ENCODE results near the gene DIPK1C. TPM values are rescaled to one million over a fixed set of nuclear protein-coding genes. Genes with fewer than 3 reads are reported as not detected.

Gene DIPK1C
- polyA plus RNA-seq, 2 of the 4 experiments (the other 2 are of a cell fraction) = not detected

DNA sequence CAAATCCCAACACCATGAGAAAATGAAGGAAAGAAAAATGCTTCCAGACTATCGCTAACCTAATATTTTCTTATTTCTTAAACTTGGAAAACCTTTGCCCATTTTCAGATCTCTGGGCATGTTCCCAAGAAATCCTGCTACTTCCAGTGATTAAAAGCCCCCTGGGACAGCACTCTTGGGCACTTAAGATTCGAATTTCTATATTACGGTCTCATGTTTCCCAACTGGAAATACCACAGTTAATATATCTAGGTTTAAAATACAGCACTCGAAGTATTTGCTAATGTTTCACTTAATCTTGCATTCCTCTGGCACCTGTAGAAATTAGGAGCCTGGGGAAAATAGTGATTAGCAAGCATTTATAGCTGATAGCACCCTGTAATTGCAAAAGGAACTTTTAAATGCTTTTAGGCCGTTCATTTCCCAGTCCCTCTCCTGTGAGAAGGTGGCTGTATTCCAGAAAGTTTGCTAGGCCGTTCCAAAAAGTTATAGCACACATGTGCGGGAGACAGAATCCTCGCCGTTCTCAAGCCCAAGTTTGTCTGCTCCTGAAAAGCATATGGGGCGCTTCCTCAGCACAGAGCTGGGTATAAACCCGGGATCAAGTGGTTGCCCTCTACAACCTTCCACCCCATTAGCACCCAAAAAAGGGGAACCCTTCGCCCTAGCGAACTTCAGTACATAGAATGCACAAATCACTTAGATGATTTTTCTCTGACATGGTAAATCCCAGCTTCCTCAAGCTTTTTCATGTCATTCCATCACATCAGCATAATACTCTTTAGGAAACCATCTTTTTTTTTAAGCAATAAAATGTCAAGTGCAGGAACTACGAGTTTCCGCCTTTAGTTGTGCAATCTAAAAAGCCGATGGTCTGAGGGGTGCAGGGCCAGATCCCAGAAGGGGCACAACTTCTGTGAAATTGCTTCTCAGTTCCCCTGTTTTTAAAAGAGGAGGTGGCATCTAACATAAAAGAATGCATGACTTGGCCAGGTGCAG is 60.6 kb downstream of the DIPK1C start:
- no peak for DNase-seq (ENCODE audit: low read depth in 1 of 2, low spot score in 1 of 2)
- POLR2A ChIA-PET = no interaction called here

DNA sequence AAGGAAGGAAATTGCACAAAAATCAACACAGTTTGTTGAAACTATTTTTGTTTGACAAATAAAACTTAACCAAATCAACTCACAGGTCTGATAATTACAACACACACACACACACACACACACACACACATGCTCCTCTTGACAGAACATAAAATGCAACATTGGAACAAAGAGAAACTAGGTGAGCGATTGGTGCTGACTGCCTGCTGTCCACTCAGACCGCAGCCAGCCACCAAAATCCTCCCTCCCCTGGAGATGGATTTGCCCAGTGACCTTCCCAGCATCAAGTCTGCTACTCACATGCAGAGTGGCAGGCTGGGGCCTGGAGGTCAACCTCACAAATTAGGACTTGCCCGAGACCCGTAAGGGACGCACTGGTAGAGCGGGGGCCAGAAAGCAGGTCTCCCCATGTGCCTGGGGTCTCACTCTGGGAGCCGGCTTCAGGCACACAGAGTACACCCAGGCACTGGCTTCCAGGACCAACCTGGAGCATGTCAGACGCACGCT is 61.4 kb downstream of the DIPK1C start:
- Histone ChIP-seq H3K4me2 (no peak overlapping the region), H3K4me3 (no peak overlapping the region), H3K4me1 (no peaks in the 10 kb centered on the region), H3K9me3 (no peaks in the 10 kb centered on the region), H3K27ac (no peak overlapping the region)
- ChIA-PET POLR2A (no interaction called here), CTCF (no interaction called here)
- ATAC-seq (no peak), FAIRE-seq (no peak), DNase-seq (ENCODE audit: low read depth in 1 of 2, low spot score in 1 of 2) (no peak)
- WGBS (ENCODE audit: missing lambda C conversion rate) = 70% methylated on average over 8 of the region's 9 CpGs
- TF ChIP-seq, protein P1, sequence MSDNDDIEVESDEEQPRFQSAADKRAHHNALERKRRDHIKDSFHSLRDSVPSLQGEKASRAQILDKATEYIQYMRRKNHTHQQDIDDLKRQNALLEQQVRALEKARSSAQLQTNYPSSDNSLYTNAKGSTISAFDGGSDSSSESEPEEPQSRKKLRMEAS (IDR thresholded peaks at IDR 0.05) = no peak
- no peak for TF ChIP-seq CBX2 (IDR thresholded peaks at IDR 0.05; ENCODE audit: borderline replicate concordance, low read depth)
- TF ChIP-seq CHD4 (IDR thresholded peaks at IDR 0.05; ENCODE audit: borderline replicate concordance) = no peak
- no peak for TF ChIP-seq TP53 (CRISPR knock-in tag; IDR thresholded peaks at IDR 0.05)
- TF ChIP-seq MYC (IDR thresholded peaks at IDR 0.05; ENCODE audit: borderline replicate concordance, low read length) = no peak
- TF ChIP-seq, protein P2, sequence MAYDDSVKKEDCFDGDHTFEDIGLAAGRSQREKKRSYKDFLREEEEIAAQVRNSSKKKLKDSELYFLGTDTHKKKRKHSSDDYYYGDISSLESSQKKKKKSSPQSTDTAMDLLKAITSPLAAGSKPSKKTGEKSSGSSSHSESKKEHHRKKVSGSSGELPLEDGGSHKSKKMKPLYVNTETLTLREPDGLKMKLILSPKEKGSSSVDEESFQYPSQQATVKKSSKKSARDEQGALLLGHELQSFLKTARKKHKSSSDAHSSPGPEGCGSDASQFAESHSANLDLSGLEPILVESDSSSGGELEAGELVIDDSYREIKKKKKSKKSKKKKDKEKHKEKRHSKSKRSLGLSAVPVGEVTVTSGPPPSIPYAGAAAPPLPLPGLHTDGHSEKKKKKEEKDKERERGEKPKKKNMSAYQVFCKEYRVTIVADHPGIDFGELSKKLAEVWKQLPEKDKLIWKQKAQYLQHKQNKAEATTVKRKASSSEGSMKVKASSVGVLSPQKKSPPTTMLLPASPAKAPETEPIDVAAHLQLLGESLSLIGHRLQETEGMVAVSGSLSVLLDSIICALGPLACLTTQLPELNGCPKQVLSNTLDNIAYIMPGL (CRISPR knock-in tag; IDR thresholded peaks at IDR 0.05; ENCODE audit: borderline replicate concordance) = no peak
- TF ChIP-seq FOSL2 (IDR thresholded peaks at IDR 0.05) = no peak
- no peak for TF ChIP-seq FOSL2 (CRISPR knock-in tag; IDR thresholded peaks at IDR 0.05)
- no peak for TF ChIP-seq ZC3H11A (IDR thresholded peaks at IDR 0.05)
- TF ChIP-seq BHLHE40 (IDR thresholded peaks at IDR 0.05; ENCODE audit: low read depth, low read length) = no peak
- TF ChIP-seq, protein P3, sequence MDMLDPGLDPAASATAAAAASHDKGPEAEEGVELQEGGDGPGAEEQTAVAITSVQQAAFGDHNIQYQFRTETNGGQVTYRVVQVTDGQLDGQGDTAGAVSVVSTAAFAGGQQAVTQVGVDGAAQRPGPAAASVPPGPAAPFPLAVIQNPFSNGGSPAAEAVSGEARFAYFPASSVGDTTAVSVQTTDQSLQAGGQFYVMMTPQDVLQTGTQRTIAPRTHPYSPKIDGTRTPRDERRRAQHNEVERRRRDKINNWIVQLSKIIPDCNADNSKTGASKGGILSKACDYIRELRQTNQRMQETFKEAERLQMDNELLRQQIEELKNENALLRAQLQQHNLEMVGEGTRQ (IDR thresholded peaks at IDR 0.05) = no peak
- TF ChIP-seq HDAC2 (IDR thresholded peaks at IDR 0.05) = no peak
- no peak for TF ChIP-seq CHD2 (IDR thresholded peaks at IDR 0.05; ENCODE audit: low read length, partially characterized antibody)
- TF ChIP-seq, protein P4, sequence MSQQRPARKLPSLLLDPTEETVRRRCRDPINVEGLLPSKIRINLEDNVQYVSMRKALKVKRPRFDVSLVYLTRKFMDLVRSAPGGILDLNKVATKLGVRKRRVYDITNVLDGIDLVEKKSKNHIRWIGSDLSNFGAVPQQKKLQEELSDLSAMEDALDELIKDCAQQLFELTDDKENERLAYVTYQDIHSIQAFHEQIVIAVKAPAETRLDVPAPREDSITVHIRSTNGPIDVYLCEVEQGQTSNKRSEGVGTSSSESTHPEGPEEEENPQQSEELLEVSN (IDR thresholded peaks at IDR 0.05; ENCODE audit: borderline replicate concordance, low read depth) = no peak
- no peak for TF ChIP-seq RAD21 (conservative IDR thresholded peaks at IDR 0.05 in 1 of 2, IDR thresholded peaks at IDR 0.05 in 1 of 2)
- no peak for TF ChIP-seq SMC3 (IDR thresholded peaks at IDR 0.05)
- no peak for TF ChIP-seq MAZ (IDR thresholded peaks at IDR 0.05; ENCODE audit: borderline replicate concordance, low read depth, low read length)
- no peak for TF ChIP-seq ZNF302 (CRISPR knock-in tag; IDR thresholded peaks at IDR 0.05)
- no peak for TF ChIP-seq SREBF2 (IDR thresholded peaks at IDR 0.05)
- TF ChIP-seq HOXB13 (CRISPR knock-in tag; IDR thresholded peaks at IDR 0.05; ENCODE audit: low read depth) = no peak

More for the DNA sequence above, 60.6 kb downstream of the DIPK1C start:
- CTCF ChIA-PET = no interaction called here
- WGBS (ENCODE audit: missing lambda C conversion rate) = 46% methylated on average over 16 of the region's 16 CpGs
- TF ChIP-seq POLR2A (IDR thresholded peaks at IDR 0.05; ENCODE audit: low read length) = no peak
- TF ChIP-seq, protein P5, sequence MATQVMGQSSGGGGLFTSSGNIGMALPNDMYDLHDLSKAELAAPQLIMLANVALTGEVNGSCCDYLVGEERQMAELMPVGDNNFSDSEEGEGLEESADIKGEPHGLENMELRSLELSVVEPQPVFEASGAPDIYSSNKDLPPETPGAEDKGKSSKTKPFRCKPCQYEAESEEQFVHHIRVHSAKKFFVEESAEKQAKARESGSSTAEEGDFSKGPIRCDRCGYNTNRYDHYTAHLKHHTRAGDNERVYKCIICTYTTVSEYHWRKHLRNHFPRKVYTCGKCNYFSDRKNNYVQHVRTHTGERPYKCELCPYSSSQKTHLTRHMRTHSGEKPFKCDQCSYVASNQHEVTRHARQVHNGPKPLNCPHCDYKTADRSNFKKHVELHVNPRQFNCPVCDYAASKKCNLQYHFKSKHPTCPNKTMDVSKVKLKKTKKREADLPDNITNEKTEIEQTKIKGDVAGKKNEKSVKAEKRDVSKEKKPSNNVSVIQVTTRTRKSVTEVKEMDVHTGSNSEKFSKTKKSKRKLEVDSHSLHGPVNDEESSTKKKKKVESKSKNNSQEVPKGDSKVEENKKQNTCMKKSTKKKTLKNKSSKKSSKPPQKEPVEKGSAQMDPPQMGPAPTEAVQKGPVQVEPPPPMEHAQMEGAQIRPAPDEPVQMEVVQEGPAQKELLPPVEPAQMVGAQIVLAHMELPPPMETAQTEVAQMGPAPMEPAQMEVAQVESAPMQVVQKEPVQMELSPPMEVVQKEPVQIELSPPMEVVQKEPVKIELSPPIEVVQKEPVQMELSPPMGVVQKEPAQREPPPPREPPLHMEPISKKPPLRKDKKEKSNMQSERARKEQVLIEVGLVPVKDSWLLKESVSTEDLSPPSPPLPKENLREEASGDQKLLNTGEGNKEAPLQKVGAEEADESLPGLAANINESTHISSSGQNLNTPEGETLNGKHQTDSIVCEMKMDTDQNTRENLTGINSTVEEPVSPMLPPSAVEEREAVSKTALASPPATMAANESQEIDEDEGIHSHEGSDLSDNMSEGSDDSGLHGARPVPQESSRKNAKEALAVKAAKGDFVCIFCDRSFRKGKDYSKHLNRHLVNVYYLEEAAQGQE (IDR thresholded peaks at IDR 0.05) = no peak
- TF ChIP-seq GATA3 (IDR thresholded peaks at IDR 0.05; ENCODE audit: borderline replicate concordance) = no peak
- no peak for TF ChIP-seq MAFK (IDR thresholded peaks at IDR 0.05; ENCODE audit: partially characterized antibody)
- no peak for TF ChIP-seq CBX2 (IDR thresholded peaks at IDR 0.05; ENCODE audit: borderline replicate concordance, low read depth)
- no peak for TF ChIP-seq CHD2 (IDR thresholded peaks at IDR 0.05; ENCODE audit: low read length, partially characterized antibody)
- no peak for TF ChIP-seq JUNB (IDR thresholded peaks at IDR 0.05)
- no peak for TF ChIP-seq ZC3H11A (IDR thresholded peaks at IDR 0.05)
- no peak for TF ChIP-seq ESRRA (IDR thresholded peaks at IDR 0.05; ENCODE audit: borderline replicate concordance, low read length)
- no peak for TF ChIP-seq RNF2 (IDR thresholded peaks at IDR 0.05; ENCODE audit: borderline replicate concordance, low read depth)
- TF ChIP-seq HEYL (CRISPR knock-in tag; IDR thresholded peaks at IDR 0.05) = no peak
- no peak for TF ChIP-seq RARB (CRISPR knock-in tag; IDR thresholded peaks at IDR 0.05)
- TF ChIP-seq ZNF302 (CRISPR knock-in tag; IDR thresholded peaks at IDR 0.05) = no peak
- TF ChIP-seq SMC3 (IDR thresholded peaks at IDR 0.05) = no peak
- no peak for TF ChIP-seq EP300 (IDR thresholded peaks at IDR 0.05)
- TF ChIP-seq BHLHE40 (IDR thresholded peaks at IDR 0.05; ENCODE audit: low read depth, low read length) = no peak
- TF ChIP-seq ZFP36 (IDR thresholded peaks at IDR 0.05; ENCODE audit: borderline replicate concordance, partially characterized antibody) = no peak
- TF ChIP-seq PHF8 (IDR thresholded peaks at IDR 0.05; ENCODE audit: borderline replicate concordance, low read depth) = no peak
- no peak for TF ChIP-seq FOSL2 (IDR thresholded peaks at IDR 0.05)
- no peak for TF ChIP-seq FOSL2 (CRISPR knock-in tag; IDR thresholded peaks at IDR 0.05)
- Histone ChIP-seq H3K4me3 (no peak overlapping the region), H3K4me1 (no peaks in the 10 kb centered on the region), H3K27ac (no peak overlapping the region), H3K9me3 (no peaks in the 10 kb centered on the region), H3K4me2 (no peak overlapping the region)
- ATAC-seq (no peak), FAIRE-seq (no peak)
